Dermis microvascular lymphatic vessel endothelial cell (primary cell): Measurements from ENCODE around the gene MUSK. TPM values are rescaled to one million over a fixed set of nuclear protein-coding genes. Genes with fewer than 3 reads are reported as not detected.
"Not testable (repeated sequence)": the region's sequence is repeated elsewhere in the genome, so short reads cannot be mapped to it uniquely, and the experiment has no call there.

Experiments
- DNase-seq, 2 donors: peaks; one replicate each; pipeline versions ENCODE4 v3.0.0 to v3.0.0-alpha.2; 2010; ENCODE audit warnings: low read depth in 2 of 2
- total RNA-seq: library from RNA; depleted of rRNA; stranded (reverse); fragments of >200 nt; gene quantifications from 2 replicates; pipeline ENCODE4 v1.2.1, GENCODE V29; 2014

Gene MUSK
- total RNA-seq, 1 donor from 2014 or later, result not detected

- not testable (repeated sequence) for DNase-seq
These were observed 27.3 kb downstream of the MUSK start for GRCh38 chr9:110695846-110696245.

GRCh38 chr9:110700953-110701352, 32.4 kb downstream of the MUSK start:
- no peak for DNase-seq

GRCh38 chr9:110703669-110704068, 35.1 kb downstream of the MUSK start:
- DNase-seq, result no peak

DNA sequence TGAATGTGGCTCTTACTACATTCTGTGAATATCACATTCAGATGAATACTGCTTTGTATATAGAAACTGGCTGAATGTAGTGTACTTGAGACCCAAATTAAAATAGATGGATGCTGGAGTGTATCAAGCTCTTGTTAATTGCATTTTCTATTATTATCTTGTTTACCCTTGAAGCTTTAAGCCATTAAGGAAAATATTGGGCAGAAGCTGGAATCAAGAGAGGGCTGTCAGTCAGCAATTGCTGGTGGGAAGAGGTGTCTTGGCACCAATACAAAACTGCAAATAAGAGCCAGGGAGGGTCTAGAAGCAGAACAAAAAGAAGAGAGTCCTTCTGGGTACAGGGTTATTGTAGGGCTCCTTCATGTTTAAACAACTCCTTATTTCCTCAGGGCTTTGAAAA, 38.8 kb downstream of the MUSK start:
- no peak for DNase-seq

- DNase-seq, result no peak
These were observed 41.8 kb downstream of the MUSK start for GRCh38 chr9:110710420-110710819.

DNA sequence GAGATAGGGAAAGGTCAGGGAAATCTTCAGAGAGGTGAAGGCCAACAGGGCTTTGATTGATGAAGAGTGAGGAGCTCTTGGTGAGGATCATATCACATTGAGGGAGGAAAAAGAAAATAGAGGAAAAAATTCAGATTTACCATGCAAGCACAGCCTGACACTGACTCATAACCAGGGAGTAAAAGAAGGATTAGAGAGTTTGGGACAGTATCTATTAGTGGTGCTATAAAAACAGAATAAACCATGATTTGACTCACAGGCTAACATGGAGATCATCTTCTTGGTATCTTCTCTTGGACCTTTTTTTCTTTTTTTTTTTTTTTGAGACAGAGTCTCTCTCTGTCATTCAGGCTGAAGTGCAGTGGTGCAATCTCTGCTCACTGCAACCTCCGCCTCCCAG, 44.4 kb downstream of the MUSK start:
- DNase-seq, result no peak

DNA sequence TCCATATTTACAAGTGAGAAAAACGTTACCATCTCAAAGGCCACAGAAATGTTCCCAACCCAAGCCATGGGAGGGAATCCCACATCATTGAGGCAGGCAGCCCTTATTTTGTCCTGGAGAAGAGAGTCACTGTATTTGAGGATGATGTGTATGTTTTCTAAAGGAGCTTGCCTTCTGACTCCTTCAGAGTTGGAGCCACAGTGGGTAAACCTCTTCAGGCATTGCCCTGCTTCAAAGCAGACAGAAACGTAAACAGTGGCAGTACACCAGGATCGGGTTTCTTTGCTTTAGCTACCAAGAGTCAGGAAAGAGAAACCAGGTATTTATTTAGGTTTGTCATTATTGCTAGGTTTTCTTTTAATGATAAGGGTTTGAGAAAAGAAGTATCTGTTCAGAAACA, 45.7 kb downstream of the MUSK start:
- DNase-seq, result no peak

DNA sequence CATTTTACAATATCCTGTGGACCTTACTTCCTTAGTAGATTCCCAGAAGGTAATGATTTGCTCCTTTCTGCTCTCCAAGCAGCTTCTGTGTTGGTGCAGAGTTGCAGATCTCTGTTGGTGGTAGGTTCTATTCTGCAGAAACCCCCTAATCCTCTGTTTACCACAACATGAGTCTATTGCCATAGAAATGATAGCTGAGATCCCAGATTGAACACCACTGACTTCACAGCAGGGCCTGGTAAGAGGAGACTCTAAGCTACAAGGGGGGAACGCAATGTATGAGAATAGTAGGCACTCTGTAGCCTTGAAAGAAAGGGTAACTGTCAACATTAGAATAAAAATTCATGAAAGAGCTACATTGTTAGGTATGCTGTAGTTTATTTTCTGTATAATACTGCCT, 59.5 kb downstream of the MUSK start:
- no peak for DNase-seq

- DNase-seq, result no peak
These were observed 61.0 kb downstream of the MUSK start for GRCh38 chr9:110729641-110730040.

DNA sequence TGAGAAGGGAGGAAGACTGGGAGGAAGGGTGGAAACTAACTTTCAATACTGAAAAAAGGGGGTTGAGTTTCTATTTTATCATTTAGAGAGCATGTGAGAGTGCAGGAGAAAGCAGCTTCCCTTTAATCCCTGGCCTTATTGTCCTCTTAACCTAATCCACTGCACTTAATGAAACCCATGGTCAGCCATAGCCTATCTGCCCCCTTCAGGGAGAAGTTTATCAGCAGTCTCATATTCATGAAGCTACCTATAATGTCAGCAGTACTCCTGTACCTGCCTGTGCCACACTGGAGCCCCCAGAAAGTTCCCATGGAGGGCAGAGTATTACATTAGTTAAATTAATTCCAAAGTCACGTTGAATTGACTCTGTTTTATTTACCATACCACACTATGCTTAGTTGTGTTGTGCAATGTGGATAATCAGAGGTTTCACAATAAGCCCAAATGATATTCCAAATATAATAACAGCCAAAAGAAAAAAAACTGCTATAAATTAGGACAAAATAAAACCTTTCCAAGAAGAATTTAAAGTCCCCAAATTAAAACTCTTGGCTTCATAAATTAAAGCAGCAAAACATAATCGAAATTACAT, 62.9 kb downstream of the MUSK start:
- no peak for DNase-seq

DNA sequence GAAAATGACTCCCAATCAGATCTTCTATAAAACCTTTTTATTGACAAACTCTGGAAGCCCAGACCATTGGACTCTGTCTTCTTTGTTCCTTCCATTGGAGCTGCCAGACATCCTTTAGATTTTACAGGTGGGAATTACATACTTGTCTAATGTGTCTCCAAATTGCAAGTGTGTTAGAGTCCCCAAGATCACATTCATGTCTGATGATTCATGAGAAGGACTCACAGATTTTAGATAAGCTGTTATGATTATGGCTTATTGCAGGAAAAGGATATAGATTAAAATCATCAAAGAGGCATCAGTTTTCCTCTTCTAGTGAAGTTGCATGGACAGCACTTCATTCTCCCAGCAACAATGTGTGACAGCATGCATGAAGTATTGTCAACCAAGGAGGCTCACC, 70.4 kb downstream of the MUSK start:
- DNase-seq, result no peak

DNA sequence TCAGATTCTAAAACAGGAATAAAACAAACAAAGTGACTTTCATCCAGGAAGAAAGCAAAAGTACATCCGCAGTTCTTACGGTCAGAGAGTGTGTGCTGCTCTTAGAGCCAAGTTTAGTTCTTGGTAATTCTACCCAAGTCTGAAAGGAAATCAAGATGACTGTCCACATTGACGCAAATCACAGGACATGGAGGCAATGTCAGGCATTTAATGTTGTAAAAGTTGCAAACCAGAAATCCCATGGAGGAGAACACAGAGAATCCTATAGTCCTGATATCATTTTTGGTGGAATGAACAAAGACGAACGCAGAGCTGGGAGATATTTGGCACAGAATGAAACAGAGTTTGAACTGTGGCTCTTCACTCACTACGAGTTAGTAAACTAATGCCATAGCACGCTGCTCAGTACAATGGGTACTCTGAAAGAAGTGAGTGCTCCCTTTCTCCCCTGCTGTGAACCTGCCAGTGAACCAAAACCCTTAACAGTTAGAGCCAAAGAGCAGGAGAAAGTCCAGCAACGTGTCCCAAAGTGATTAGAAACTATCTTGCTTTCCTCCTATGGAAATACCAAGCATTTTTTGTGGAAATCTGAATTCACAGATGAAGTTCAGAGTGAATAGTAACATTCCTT, 74.3 kb downstream of the MUSK start:
- DNase-seq, result no peak

DNA sequence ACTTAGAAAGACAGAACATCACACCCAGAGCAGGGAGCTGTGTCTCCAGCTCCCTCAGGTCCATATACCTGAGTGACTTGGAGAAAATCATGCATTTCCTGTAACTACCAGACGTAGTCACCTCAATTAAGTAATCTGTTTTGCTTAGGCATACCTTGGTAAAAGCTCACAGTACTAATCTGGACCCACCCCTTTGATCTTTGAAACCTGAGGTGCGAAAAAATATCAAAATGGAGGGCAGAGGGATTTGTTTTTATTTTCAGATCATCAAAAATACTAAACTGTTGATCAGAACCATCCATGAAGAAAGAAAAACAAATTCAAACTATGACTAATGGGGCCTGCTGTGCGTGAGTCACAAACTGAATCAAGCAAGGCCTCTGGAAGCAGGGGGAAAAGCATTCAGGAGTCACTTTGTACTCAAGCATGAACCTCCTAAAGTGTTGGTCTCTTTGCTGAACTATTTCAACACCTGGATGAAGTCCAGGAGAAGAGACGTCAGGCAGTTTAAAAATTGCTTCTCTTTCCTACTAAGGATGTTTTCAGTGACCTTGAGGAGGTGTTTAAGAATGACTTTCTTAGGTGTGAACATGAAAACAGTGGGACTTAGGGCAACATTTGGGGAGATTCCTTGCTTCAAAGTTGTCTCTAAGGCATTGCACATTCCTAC, 76.3 kb downstream of the MUSK start:
- DNase-seq, result peak in 1 of 2 donors; percentile 37

GRCh38 chr9:110745676-110746075, 77.1 kb downstream of the MUSK start:
- no peak for DNase-seq

- DNase-seq, result no peak
These were observed 77.8 kb downstream of the MUSK start for GRCh38 chr9:110746211-110746930.

GRCh38 chr9:110748251-110748893, 79.8 kb downstream of the MUSK start:
- no peak for DNase-seq

- DNase-seq, result no peak
These were observed 81.7 kb downstream of the MUSK start for GRCh38 chr9:110750272-110750671.

GRCh38 chr9:110751971-110752370, 83.4 kb downstream of the MUSK start:
- DNase-seq, result no peak

- peak in 1 of 2 donors; percentile 33 for DNase-seq
These were observed 84.2 kb downstream of the MUSK start for GRCh38 chr9:110752766-110753165.

GRCh38 chr9:110753731-110754231, 85.2 kb downstream of the MUSK start:
- DNase-seq, result no peak

DNA sequence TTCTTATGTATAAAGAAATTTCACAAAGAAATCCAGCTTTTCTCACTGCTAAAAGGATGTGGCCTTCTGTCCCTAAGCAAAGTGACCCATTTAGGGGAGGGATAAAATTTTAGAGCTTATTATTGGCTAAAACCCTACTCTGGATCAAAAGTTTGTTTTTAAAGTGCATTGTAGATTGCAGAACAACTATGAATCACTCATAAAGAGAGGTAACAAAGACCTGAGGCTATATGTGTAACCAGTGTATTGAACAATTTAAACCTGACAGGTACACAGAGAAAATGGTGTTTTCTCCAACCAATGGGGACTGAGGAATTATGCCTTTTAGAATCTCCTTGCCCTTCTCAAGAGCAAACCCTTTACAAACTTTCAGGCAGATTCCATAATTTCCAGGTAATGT, 86.6 kb downstream of the MUSK start:
- no peak for DNase-seq

GRCh38 chr9:110758201-110758600, 89.6 kb downstream of the MUSK start:
- DNase-seq, result no peak
